Cerebellar nuclear complex (tissue), 1 donor: Measurements from ENCODE around the gene LNPEP.

ENCODE experiments used
- DNase-seq, 2 experiments: peaks; one replicate each; lab custom pipeline; 2025; lab: John Stamatoyannopoulos, UW

Gene LNPEP

GRCh38 chr5:97000391-97000790 lies 64.5 kb downstream of the LNPEP start:
- no peak for DNase-seq

- DNase-seq: no peak
These were observed 67.1 kb downstream of the LNPEP start for GRCh38 chr5:97002983-97003382.

- no peak for DNase-seq
These were observed 68.7 kb downstream of the LNPEP start for GRCh38 chr5:97004423-97005060.

- DNase-seq: no peak
These were observed 70.7 kb downstream of the LNPEP start for GRCh38 chr5:97006454-97007060.

GRCh38 chr5:97009212-97009898 lies 73.5 kb downstream of the LNPEP start:
- DNase-seq: no peak

GRCh38 chr5:97009921-97010320 lies 74.0 kb downstream of the LNPEP start:
- no peak for DNase-seq

- no peak for DNase-seq
These were observed 74.7 kb downstream of the LNPEP start for GRCh38 chr5:97010606-97011005.

- DNase-seq: no peak
These were observed 75.7 kb downstream of the LNPEP start for GRCh38 chr5:97011567-97011966.

GRCh38 chr5:97019435-97020117 lies 83.7 kb downstream of the LNPEP start:
- no peak for DNase-seq

GRCh38 chr5:97021416-97021815 lies 85.5 kb downstream of the LNPEP start:
- no peak for DNase-seq

GRCh38 chr5:97022898-97023297 lies 87.0 kb downstream of the LNPEP start:
- no peak for DNase-seq

- DNase-seq: no peak
These were observed 90.8 kb downstream of the LNPEP start for GRCh38 chr5:97026721-97027120.

- DNase-seq: no peak
These were observed 101.9 kb downstream of the LNPEP start for GRCh38 chr5:97037819-97038218.

GRCh38 chr5:97041239-97041638 lies 105.4 kb downstream of the LNPEP start:
- DNase-seq: no peak

- no peak for DNase-seq
These were observed 107.1 kb downstream of the LNPEP start for GRCh38 chr5:97042996-97043395.

GRCh38 chr5:97043511-97043910 lies 107.6 kb downstream of the LNPEP start:
- no peak for DNase-seq

GRCh38 chr5:97044052-97044451 lies 108.2 kb downstream of the LNPEP start:
- DNase-seq: no peak

- DNase-seq: no peak
These were observed 110.5 kb downstream of the LNPEP start for GRCh38 chr5:97046270-97046982.

- DNase-seq: no peak
These were observed 111.2 kb downstream of the LNPEP start for GRCh38 chr5:97047076-97047475.

GRCh38 chr5:97049175-97049574 lies 113.3 kb downstream of the LNPEP start:
- no peak for DNase-seq

- DNase-seq: no peak
These were observed 120.4 kb downstream of the LNPEP start for GRCh38 chr5:97056263-97056662.

- DNase-seq: no peak
These were observed 126.2 kb downstream of the LNPEP start for GRCh38 chr5:97062046-97062445.
